Esophagus muscularis mucosa (tissue), 4 donors: ENCODE measurements around the gene CUL3. TPM values are rescaled to one million over a fixed set of nuclear protein-coding genes. Genes with fewer than 3 reads are reported as not detected.

Experiments
- DNase-seq: peaks from one replicate; pipeline ENCODE4 v3.0.0-alpha.2; 2017; ENCODE audit errors: extremely low spot score
- H3K27ac ChIP-seq, 4 donors: fragments of 200-600 bp; sonication (generic); replicated peaks in 1 of 4; 1 replicate in 3 of 4; 2 replicates in 1 of 4; pipeline ENCODE4 v1.5.1; 2016 to 2019; ENCODE audit warnings: mild to moderate bottlenecking in 1 of 4
- H3K27me3 ChIP-seq, 4 donors: fragments of 200-600 bp; sonication (generic); one replicate each; pipeline versions ENCODE4 v1.5.1 to v1.6.0; 2016 to 2019
- H3K36me3 ChIP-seq, 4 donors: fragments of 200-600 bp; sonication (generic); one replicate each; pipeline ENCODE4 v1.5.1; 2016 to 2019
- H3K4me1 ChIP-seq, 4 donors: fragments of 200-600 bp; sonication (generic); one replicate each; pipeline ENCODE4 v1.5.1; 2016 to 2019
- H3K4me3 ChIP-seq, 4 donors: fragments of 200-600 bp; sonication (generic); 1 replicate in 2 of 4; 2 replicates in 2 of 4; pipeline ENCODE4 v1.5.1; 2016 to 2019; ENCODE audit warnings: mild to moderate bottlenecking in 4 of 4, moderate library complexity in 1 of 4
- H3K9me3 ChIP-seq, 4 donors: fragments of 200-600 bp; sonication (generic); 1 replicate in 3 of 4; 2 replicates in 1 of 4; pipeline ENCODE4 v1.5.1; 2016 to 2019
- CTCF ChIP-seq, 3 experiments: fragments of 200-600 bp in 2 of 3; fragments of 450-650 bp in 1 of 3; sonication (generic) in 2 of 3; IDR thresholded peaks; one replicate each; pipeline ENCODE4 v1.5.1; 2017 to 2019; ENCODE audit warnings: antibody characterized with exemption in 3 of 3, mild to moderate bottlenecking in 2 of 3, moderate library complexity in 1 of 3
- EP300 ChIP-seq: sonication (generic); formaldehyde crosslinking; IDR thresholded peaks from one replicate; pipeline ENCODE4 v1.6.1; 2017; ENCODE audit warnings: antibody characterized with exemption
- POLR2A ChIP-seq: fragments of 450-650 bp; IDR thresholded peaks from one replicate; pipeline ENCODE4 v1.6.1; 2017; ENCODE audit warnings: antibody characterized with exemption, moderate library complexity, mild to moderate bottlenecking, low read depth
- POLR2AphosphoS5 ChIP-seq, 2 donors: sonication (generic); formaldehyde crosslinking; IDR thresholded peaks; one replicate each; pipeline ENCODE4 v1.6.1; 2017; ENCODE audit warnings: antibody characterized with exemption in 2 of 2
- WGBS: methylation state at CpG from one replicate; pipeline ENCODE4 v1.1.5; 2018; 5-methylcytosine and 5-hydroxymethylcytosine counted together
- intact Hi-C: fragments of 100-400 bp; cut with DNase I; formaldehyde crosslinking; loops from one replicate; pipeline ENCODE4 v1.15.1; 2023
- total RNA-seq, 4 donors: library from RNA; depleted of rRNA; stranded (reverse); fragments of >200 nt; gene quantifications; one replicate each; pipeline versions ENCODE4 v1.1.0 to v1.2.1, GENCODE V29; 2016

CUL3 gene
- total RNA-seq, 4 donors from 2014 or later, result 50.9 to 66.4 (median 59.7) TPM

- Histone ChIP-seq H3K4me1 (peaks cover 66 to 100% (median 94%) of the 10 kb centered on the region in 4 donors), H3K9me3 (no peaks in the 10 kb centered on the region), H3K27ac (no peak overlapping the region), H3K27me3 (no peaks in the 10 kb centered on the region), H3K36me3 (no peaks in the 10 kb centered on the region), H3K4me3 (peak overlapping the region in 1 of 4 donors; percentile 4)
- intact Hi-C loops, result no loop called here
- TF ChIP-seq POLR2A, result no peak
- no peak for DNase-seq
- 36% methylated on average over 3 of the region's 3 CpGs for WGBS
Measured at GRCh38 chr2:224574423-224575084, 10.6 kb downstream of the CUL3 start.

GRCh38 chr2:224573724-224574123 lies 11.4 kb downstream of the CUL3 start:
- intact Hi-C loops, result no loop called here
- no peak for DNase-seq
- Histone ChIP-seq H3K27ac (no peak overlapping the region), H3K9me3 (no peaks in the 10 kb centered on the region), H3K4me1 (peaks cover 70 to 100% (median 91%) of the 10 kb centered on the region in 4 donors), H3K4me3 (no peak overlapping the region), H3K36me3 (no peaks in the 10 kb centered on the region), H3K27me3 (no peaks in the 10 kb centered on the region)
- TF ChIP-seq POLR2AphosphoS5 (IDR thresholded peaks at IDR 0.05) (no peak), CTCF (IDR thresholded peaks at IDR 0.05) (no peak), POLR2A (no peak), EP300 (no peak)
- 93% methylated on average over 1 of the region's 1 CpG for WGBS

GRCh38 chr2:224572338-224572737 lies 12.8 kb downstream of the CUL3 start:
- intact Hi-C loops, result no loop called here
- Histone ChIP-seq H3K27me3 (no peaks in the 10 kb centered on the region), H3K4me1 (peaks cover 72 to 98% (median 94%) of the 10 kb centered on the region in 4 donors), H3K9me3 (no peaks in the 10 kb centered on the region), H3K36me3 (no peaks in the 10 kb centered on the region), H3K4me3 (no peak overlapping the region), H3K27ac (no peak overlapping the region)
- WGBS, result 98% methylated on average over 4 of the region's 4 CpGs
- DNase-seq, result no peak
- TF ChIP-seq CTCF (IDR thresholded peaks at IDR 0.05) (no peak), POLR2A (no peak), POLR2AphosphoS5 (IDR thresholded peaks at IDR 0.05) (no peak), EP300 (no peak)

- intact Hi-C loops, result no loop called here
- Histone ChIP-seq H3K4me1 (peaks cover 63 to 87% (median 78%) of the 10 kb centered on the region in 4 donors), H3K4me3 (no peak overlapping the region), H3K27me3 (no peaks in the 10 kb centered on the region), H3K9me3 (peaks cover 0 to 2% (median 0%) of the 10 kb centered on the region in 4 donors), H3K36me3 (peaks cover 0 to 6% (median 0%) of the 10 kb centered on the region in 4 donors), H3K27ac (no peak overlapping the region)
- WGBS, result 49% methylated on average over 4 of the region's 4 CpGs
- no peak for DNase-seq
- TF ChIP-seq POLR2A, result no peak
- no peak for TF ChIP-seq CTCF (IDR thresholded peaks at IDR 0.05)
- no peak for TF ChIP-seq EP300
- TF ChIP-seq POLR2AphosphoS5 (IDR thresholded peaks at IDR 0.05), result no peak
Measured at GRCh38 chr2:224570328-224570993, 14.7 kb downstream of the CUL3 start.

GRCh38 chr2:224569654-224570053 lies 15.5 kb downstream of the CUL3 start:
- peaks cover 0 to 6% (median 0%) of the 10 kb centered on the region in 4 donors for H3K36me3 ChIP-seq
- H3K27ac ChIP-seq, result no peak overlapping the region
- TF ChIP-seq CTCF (IDR thresholded peaks at IDR 0.05) (no peak), POLR2AphosphoS5 (IDR thresholded peaks at IDR 0.05) (no peak), EP300 (no peak), POLR2A (no peak)
- no peaks in the 10 kb centered on the region for H3K27me3 ChIP-seq
- peaks cover 0 to 2% (median 0%) of the 10 kb centered on the region in 4 donors for H3K9me3 ChIP-seq
- no peak for DNase-seq
- intact Hi-C loops, result no loop called here
- no peak overlapping the region for H3K4me3 ChIP-seq
- H3K4me1 ChIP-seq, result peaks cover 59 to 87% (median 75%) of the 10 kb centered on the region in 4 donors
